WERI-Rb-1 (cell line): ENCODE measurements around the gene IFT172.
"Not testable (repeated sequence)": the region's sequence is repeated elsewhere in the genome, so short reads cannot be mapped to it uniquely, and the experiment has no call there.

Experiments used
- DNase-seq: peaks from one replicate; pipeline ENCODE4 v3.0.0-alpha.2; 2020
- H3K27ac ChIP-seq: fragments of 250-450 bp; sonication (Bioruptor Pico); 2 replicates; pipeline ENCODE4 v1.5.1; 2020; ENCODE audit warnings: mild to moderate bottlenecking, moderate library complexity
- H3K27me3 ChIP-seq: fragments of 250-450 bp; sonication (Bioruptor Pico); 2 replicates; pipeline ENCODE4 v1.5.1; 2021; ENCODE audit warnings: mild to moderate bottlenecking, low read depth, moderate library complexity; ENCODE audit not compliant: insufficient read depth, severe bottlenecking
- H3K36me3 ChIP-seq: fragments of 250-450 bp; sonication (Bioruptor Pico); 2 replicates; pipeline ENCODE4 v1.5.1; 2020; ENCODE audit warnings: mild to moderate bottlenecking, moderate library complexity
- H3K4me3 ChIP-seq: 2 replicates; pipeline ENCODE4 v1.5.1; 2011; ENCODE audit warnings: low read depth, mild to moderate bottlenecking, control low read depth, low read length
- H3K9me3 ChIP-seq: fragments of 250-450 bp; sonication (Bioruptor Pico); 2 replicates; pipeline ENCODE4 v1.5.1; 2021; ENCODE audit warnings: mild to moderate bottlenecking, moderate library complexity; ENCODE audit not compliant: severe bottlenecking
- TF ChIP-seq, protein P1 (sequence below): IDR thresholded peaks from 2 replicates; pipeline ENCODE4 v1.5.1; 2011; ENCODE audit warnings: low read depth, mild to moderate bottlenecking, control low read depth, inconsistent platforms, low read length

The IFT172 gene

DNA sequence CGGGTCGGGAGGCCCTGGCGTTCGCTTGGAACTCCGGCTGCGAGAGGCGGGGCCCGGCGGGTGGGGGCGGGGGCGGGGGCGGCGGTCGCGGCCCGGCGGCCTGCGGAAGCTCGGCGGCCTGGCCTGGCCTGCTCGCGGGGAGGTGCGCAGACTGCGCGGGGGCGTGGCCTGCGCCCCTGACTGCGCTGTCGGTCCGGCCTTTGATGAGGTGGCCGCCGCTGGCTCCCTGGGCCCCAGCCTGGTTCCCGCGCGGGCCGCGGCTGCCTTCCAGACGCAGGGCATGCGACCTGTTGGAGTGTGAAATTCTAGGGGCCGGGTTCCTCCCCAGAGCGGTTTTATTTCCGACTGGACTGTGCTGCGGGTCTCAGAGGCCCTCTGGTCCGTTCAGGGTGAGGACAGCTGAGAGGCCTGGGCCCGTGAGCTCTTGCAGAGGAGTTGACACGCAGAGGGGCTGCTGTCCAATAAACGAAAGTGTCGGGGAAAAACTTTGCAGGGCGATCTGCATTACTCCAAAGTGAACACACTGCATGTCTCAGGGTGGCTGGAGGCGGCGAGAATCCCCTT is 60.5 kb downstream of the IFT172 start:
- peak overlapping the region; percentile 95 for H3K4me3 ChIP-seq
- no peaks in the 10 kb centered on the region for H3K9me3 ChIP-seq
- peak overlapping the region; percentile 97 for H3K27ac ChIP-seq
- H3K27me3 ChIP-seq: no peaks in the 10 kb centered on the region
- peaks cover 31% of the 10 kb centered on the region for H3K36me3 ChIP-seq
- TF ChIP-seq, protein P1, sequence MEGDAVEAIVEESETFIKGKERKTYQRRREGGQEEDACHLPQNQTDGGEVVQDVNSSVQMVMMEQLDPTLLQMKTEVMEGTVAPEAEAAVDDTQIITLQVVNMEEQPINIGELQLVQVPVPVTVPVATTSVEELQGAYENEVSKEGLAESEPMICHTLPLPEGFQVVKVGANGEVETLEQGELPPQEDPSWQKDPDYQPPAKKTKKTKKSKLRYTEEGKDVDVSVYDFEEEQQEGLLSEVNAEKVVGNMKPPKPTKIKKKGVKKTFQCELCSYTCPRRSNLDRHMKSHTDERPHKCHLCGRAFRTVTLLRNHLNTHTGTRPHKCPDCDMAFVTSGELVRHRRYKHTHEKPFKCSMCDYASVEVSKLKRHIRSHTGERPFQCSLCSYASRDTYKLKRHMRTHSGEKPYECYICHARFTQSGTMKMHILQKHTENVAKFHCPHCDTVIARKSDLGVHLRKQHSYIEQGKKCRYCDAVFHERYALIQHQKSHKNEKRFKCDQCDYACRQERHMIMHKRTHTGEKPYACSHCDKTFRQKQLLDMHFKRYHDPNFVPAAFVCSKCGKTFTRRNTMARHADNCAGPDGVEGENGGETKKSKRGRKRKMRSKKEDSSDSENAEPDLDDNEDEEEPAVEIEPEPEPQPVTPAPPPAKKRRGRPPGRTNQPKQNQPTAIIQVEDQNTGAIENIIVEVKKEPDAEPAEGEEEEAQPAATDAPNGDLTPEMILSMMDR: no peak
- peak; percentile 89 for DNase-seq

DNA sequence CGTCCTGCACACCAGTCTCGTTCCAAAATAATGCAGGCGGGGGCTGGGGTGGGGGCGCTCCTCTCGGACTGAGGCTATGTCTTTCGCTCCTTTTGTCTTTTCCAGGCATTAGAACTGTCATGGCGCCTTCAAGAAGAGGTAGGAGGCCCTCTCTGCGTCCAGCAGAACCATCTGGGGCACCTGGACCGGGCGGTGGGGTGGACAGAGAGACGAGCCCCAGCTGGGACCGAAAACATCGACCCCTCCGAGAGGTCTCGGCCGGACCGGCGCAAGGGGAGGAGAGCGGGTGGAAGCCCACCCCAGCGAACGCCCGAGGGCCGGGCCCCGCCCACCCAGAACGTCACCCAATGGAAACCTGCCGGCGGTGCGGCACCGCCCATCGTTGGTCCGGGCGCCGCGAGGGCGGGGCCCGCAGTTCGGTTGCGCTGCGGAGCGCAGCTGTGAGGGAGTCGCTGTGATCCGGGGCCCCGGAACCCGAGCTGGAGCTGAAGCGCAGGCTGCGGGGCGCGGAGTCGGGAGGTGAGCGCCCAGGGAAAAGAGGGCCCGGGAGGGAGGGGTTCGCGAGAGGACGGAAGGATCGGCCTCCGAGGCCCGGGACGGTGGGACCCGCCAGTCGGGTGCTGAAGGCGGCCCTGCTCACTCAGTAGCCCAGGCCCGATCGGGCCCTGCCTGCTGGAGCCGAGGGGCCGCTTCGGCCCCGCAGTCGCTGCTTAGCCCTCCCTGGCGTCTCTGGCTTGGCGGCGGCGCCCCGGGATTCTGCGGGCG is 61.1 kb downstream of the IFT172 start, which contains the start of gene NRBP1:
TSS of gene NRBP1 (plus strand) at position 419 of the 765 bp plus-strand sequence. CDS start 4,643 bp downstream, outside the sequence.
- DNase-seq: peak; percentile 97
- Histone ChIP-seq H3K4me3 (peak within 1 kb of the TSS; percentile 95), H3K36me3 (peaks cover 24% of the 10 kb centered on the region), H3K27ac (peak within 1 kb of the TSS; percentile 97), H3K9me3 (no peaks in the 10 kb centered on the region), H3K27me3 (no peaks in the 10 kb centered on the region)
- TF ChIP-seq, protein P1: peak; percentile 11; the same call in 1 of the 2 replicates

DNA sequence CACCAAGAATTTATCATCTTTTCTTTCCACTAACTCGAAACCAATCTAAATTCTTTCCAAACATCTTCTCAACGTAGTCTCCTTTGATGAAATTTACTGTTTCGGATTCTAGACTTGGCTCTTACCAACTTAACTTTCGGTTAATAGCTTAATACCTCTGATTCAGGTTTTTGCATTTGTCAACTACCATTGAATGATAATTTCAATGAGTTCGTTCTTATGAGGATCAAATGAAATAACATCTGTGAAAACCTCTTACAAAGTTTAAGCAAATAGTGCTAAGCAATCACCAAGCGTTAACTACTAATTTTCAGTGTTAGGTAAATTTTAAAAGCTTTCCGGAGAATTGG is 61.7 kb downstream of the IFT172 start:
- TF ChIP-seq, protein P1: no peak
- Histone ChIP-seq H3K27ac (peak overlapping the region; percentile 97), H3K27me3 (no peaks in the 10 kb centered on the region), H3K36me3 (peaks cover 18% of the 10 kb centered on the region), H3K9me3 (no peaks in the 10 kb centered on the region), H3K4me3 (peak overlapping the region; percentile 95)
- no peak for DNase-seq

DNA sequence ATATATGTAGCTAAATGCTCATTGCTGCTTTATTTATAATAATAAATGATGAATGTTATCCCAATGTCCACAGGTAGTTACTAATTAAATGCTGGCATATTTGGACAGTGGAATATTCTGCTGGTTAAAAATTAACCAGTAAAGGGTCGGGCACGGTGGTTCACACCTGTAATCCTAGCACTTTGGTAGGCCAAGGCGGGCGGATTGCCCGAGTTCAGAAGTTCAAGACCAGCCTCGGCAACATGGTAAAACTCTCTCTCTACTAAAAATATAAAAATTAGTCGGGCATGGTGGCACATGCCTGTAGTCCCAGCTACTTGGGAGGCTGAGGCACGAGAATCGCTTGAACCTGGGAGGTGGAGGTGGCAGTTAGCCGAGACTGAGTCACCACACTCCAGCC is 64.5 kb downstream of the IFT172 start:
- H3K9me3 ChIP-seq, H3K27ac ChIP-seq, DNase-seq, H3K4me3 ChIP-seq, H3K36me3 ChIP-seq, H3K27me3 ChIP-seq: not testable (repeated sequence)

DNA sequence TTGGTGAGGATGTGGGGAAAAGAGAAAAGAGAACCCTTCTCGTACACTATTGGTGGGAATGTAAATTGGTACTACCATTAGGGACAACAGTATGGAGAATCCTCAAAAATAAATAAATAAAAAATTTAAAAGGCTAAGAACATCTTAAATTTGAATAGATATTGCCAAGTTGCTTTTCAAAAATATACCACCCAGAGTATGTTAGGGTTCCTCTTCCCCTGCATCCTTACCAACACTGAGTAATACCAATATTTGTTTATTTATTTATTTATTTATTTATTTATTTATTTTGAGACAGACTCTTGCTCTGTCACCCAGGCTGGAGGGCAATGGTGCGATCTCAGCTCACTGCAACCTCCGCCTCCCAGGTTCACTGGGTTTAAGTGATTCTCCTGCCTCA is 66.6 kb downstream of the IFT172 start:
- TF ChIP-seq, protein P1: no peak
- H3K27me3 ChIP-seq: no peaks in the 10 kb centered on the region
- H3K4me3 ChIP-seq: no peak overlapping the region
- no peaks in the 10 kb centered on the region for H3K36me3 ChIP-seq
- H3K9me3 ChIP-seq: no peaks in the 10 kb centered on the region
- H3K27ac ChIP-seq: no peak overlapping the region
- no peak for DNase-seq

DNA sequence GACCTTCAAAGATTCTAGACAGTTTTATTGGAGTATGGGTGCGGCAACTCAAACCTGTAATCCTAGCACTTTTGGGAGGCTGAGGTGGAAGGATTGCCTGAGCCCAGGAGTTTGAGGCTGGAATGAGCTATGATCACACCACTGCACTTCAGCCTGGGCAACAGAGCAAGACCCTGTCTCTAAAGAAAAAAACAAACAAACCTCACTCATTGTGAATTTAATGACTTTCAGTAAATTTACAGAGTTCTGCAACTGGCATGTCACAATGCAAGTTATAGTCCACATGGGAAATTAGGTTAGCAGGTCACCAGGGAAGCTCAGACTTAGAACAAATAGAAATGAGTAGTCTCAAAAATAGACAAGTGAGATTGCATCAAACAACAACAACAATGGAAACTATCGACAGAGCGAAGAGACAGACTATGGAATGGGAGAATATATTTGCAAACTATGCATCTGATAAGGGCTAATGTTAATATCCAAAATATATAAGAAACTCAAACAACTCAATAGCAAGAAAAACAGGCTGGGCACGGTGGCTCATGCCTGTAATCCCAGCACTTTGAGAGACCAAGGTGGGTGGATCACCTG is 67.8 kb downstream of the IFT172 start:
- Histone ChIP-seq H3K36me3 (no peaks in the 10 kb centered on the region), H3K27me3 (no peaks in the 10 kb centered on the region), H3K9me3 (no peaks in the 10 kb centered on the region), H3K4me3 (no peak overlapping the region), H3K27ac (no peak overlapping the region)
- TF ChIP-seq, protein P1: no peak
- no peak for DNase-seq
